ENCODE measurements around the gene TMEM158. TPM values are rescaled to one million over a fixed set of nuclear protein-coding genes. Genes with fewer than 3 reads are reported as not detected.
A peak's percentile ranks its signal among the peaks of the same experiment; 100 is the strongest.

TMEM158 gene
- total and polyA plus RNA-seq, 2 of the 8 experiments (the other 6 are each of a cell fraction or from before 2014, with no cell fraction given) = 6.8 to 30.3 TPM

- FAIRE-seq = no peak
- 94% methylated on average over 4 of the region's 4 CpGs; no CpG with 5 or more reads in 1 of the 2 experiments for WGBS, 2 experiments (ENCODE audit: extremely low coverage in 1 of 2, insufficient coverage in 1 of 2, insufficient read length in 1 of 2, insufficient replicate concordance in 2 of 2, low coverage in 1 of 2, low lambda C conversion rate in 2 of 2, missing lambda C conversion rate in 1 of 2)
- no peak for TF ChIP-seq CTCF (IDR thresholded peaks at IDR 0.05; ENCODE audit: control extremely low read depth in 1 of 3, insufficient read depth in 1 of 3, low read depth in 1 of 3, low read length in 3 of 3)
- no peak for TF ChIP-seq USF2 (IDR thresholded peaks at IDR 0.05; ENCODE audit: low read length)
- no peak for TF ChIP-seq RNF2 (IDR thresholded peaks at IDR 0.05; ENCODE audit: borderline replicate concordance, low read depth, low read length, missing control alignments, poor library complexity, severe bottlenecking)
- TF ChIP-seq CHD2 (IDR thresholded peaks at IDR 0.05; ENCODE audit: low read length) = no peak
- no peak for TF ChIP-seq JUND (IDR thresholded peaks at IDR 0.05; ENCODE audit: low read length)
- no peak for TF ChIP-seq FOSL1 (IDR thresholded peaks at IDR 0.05; ENCODE audit: insufficient read depth, low read depth, low read length)
Measured at GRCh38 chr3:45240292-45240691, 14.2 kb upstream of the TMEM158 start.

More at GRCh38 chr3:45240292-45240691, 14.2 kb upstream of the TMEM158 start:
- Histone ChIP-seq H2BK20ac (ENCODE audit: low read length) (no peak overlapping the region), H3K4ac (replicated peaks; ENCODE audit: insufficient read length, low read depth, low read length) (no peak overlapping the region), H3K9me3 (ENCODE audit: insufficient read depth in 2 of 2, low read depth in 1 of 2, low read length in 1 of 2) (no peaks in the 10 kb centered on the region; a peak in 1 of 4 replicates), H2BK15ac (ENCODE audit: low read length) (peak overlapping the region; percentile 65; the same call in 1 of the 2 replicates), H3K23ac (ENCODE audit: insufficient read length) (no peak overlapping the region), H4K5ac (ENCODE audit: insufficient read length, low read depth, low read length) (no peak overlapping the region), H2BK12ac (ENCODE audit: low read depth, low read length) (no peak overlapping the region), H3K9ac (replicated peaks in 1 of 4; ENCODE audit: extremely low read depth in 1 of 4, low read depth in 3 of 4, low read length in 3 of 4) (no peak overlapping the region), H3K56ac (replicated peaks; ENCODE audit: insufficient read length, low read depth, low read length) (no peak overlapping the region), H3K4me2 (ENCODE audit: insufficient read depth in 1 of 2, low read depth in 2 of 2, low read length in 2 of 2) (no peak overlapping the region), H4K91ac (replicated peaks; ENCODE audit: insufficient read length, low read length) (no peak overlapping the region), H3K18ac (ENCODE audit: extremely low read depth, low read length) (no peak overlapping the region), H3K23me2 (ENCODE audit: low read depth, low read length) (no peaks in the 10 kb centered on the region), H2BK120ac (replicated peaks; ENCODE audit: low read depth, low read length) (no peak overlapping the region), H3K79me2 (ENCODE audit: control insufficient read depth in 1 of 2, insufficient read depth in 2 of 2, low read length in 2 of 2) (no peaks in the 10 kb centered on the region), H4K20me1 (replicated peaks in 1 of 2; ENCODE audit: control insufficient read depth in 1 of 2, insufficient read depth in 2 of 2, low read length in 2 of 2) (no peaks in the 10 kb centered on the region), H3K27me3 (replicated peaks in 1 of 4; ENCODE audit: control insufficient read depth in 3 of 4, extremely low read depth in 1 of 4, insufficient read depth in 3 of 4, low read length in 3 of 4) (no peaks in the 10 kb centered on the region), H3K4me3 (ENCODE audit: extremely low read depth in 1 of 4, insufficient read depth in 2 of 4, low read depth in 3 of 4, low read length in 4 of 4) (no peak overlapping the region), H3K27ac (ENCODE audit: low read depth, low read length) (no peak overlapping the region), H2BK5ac (ENCODE audit: low read depth, low read length) (no peak overlapping the region), H3K36me3 (ENCODE audit: control insufficient read depth in 2 of 4, insufficient read depth in 4 of 4, low read length in 3 of 4) (no peaks in the 10 kb centered on the region), H4K8ac (ENCODE audit: extremely low read depth, insufficient read depth, low read length) (no peak overlapping the region), H3K14ac (ENCODE audit: insufficient read length) (no peak overlapping the region), H3K4me1 (replicated peaks in 1 of 4; ENCODE audit: control insufficient read depth in 3 of 4, insufficient read depth in 4 of 4, low read length in 3 of 4) (no peaks in the 10 kb centered on the region), H3K79me1 (ENCODE audit: low read depth, low read length) (no peaks in the 10 kb centered on the region), H2AFZ (ENCODE audit: low read length) (no peak overlapping the region), H2AK5ac (ENCODE audit: low read depth, low read length) (0 out of 2 replicates have a peak overlapping the region, but pooled peaks have one; percentile 4)
- DNase-seq (ENCODE audit: low read depth in 1 of 2, low spot score in 2 of 2) = no peak
- ChIA-PET POLR2A (ENCODE audit: partially characterized antibody) (no interaction called here), CTCF (ENCODE audit: partially characterized antibody) (interaction anchor here (0.6 to 1.0 kb wide), 2 partner anchors 12 to 76 kb away, joined by 3 read pairs; no protein-coding TSS in a partner anchor)

Data from H1 (cell line).